GM12874 (cell line): ENCODE data around the gene KRTAP17-1.

Experiments used
- TF ChIP-seq, protein P1 (sequence below): IDR thresholded peaks from 2 replicates; pipeline ENCODE4 v1.5.1; 2011; ENCODE audit warnings: low read depth, mild to moderate bottlenecking, control low read depth, low read length, moderate library complexity; ENCODE audit not compliant: insufficient read depth

The KRTAP17-1 gene

GRCh38 chr17:41308918-41309359 lies 6.6 kb downstream of the KRTAP17-1 start, which contains the start of gene KRTAP16-1:
KRTAP16-1 (minus strand) TSS chr17:41309309; CDS start chr17:41309253, 56 bp downstream.
- TF ChIP-seq, protein P1, sequence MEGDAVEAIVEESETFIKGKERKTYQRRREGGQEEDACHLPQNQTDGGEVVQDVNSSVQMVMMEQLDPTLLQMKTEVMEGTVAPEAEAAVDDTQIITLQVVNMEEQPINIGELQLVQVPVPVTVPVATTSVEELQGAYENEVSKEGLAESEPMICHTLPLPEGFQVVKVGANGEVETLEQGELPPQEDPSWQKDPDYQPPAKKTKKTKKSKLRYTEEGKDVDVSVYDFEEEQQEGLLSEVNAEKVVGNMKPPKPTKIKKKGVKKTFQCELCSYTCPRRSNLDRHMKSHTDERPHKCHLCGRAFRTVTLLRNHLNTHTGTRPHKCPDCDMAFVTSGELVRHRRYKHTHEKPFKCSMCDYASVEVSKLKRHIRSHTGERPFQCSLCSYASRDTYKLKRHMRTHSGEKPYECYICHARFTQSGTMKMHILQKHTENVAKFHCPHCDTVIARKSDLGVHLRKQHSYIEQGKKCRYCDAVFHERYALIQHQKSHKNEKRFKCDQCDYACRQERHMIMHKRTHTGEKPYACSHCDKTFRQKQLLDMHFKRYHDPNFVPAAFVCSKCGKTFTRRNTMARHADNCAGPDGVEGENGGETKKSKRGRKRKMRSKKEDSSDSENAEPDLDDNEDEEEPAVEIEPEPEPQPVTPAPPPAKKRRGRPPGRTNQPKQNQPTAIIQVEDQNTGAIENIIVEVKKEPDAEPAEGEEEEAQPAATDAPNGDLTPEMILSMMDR, result no peak

DNA sequence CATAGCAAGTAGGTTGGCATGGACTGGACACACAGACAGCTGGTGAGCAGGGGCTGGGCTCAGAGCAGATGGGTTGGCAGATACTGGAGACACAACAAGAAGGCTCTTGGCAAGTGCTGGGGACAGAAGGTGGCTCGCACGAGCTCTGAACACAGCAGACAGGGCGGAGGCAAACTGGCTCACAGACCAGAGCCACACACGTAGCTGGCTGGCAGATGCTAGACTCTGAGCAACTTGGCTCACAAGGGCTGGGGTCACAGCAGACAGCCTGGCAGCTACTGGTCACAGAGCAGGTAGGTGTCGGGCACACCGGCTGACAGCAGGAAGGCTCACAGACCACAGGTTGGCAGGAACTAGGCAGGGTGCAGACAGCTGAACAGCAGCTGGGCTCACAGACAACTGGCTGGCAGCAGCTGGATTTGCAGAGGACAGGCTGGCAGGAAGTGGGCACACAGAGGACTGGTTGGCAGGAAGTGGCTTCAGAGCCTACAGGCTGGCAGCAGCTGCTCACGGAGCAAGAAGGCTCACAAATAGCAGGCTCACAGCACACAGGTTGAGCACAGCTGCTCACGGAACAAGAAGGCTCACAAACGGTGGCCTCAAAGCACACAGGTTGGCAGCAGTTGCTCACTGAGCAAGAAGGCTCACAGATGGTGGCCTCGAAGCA lies 7.1 kb downstream of the KRTAP17-1 start:
- TF ChIP-seq, protein P1, result no peak

DNA sequence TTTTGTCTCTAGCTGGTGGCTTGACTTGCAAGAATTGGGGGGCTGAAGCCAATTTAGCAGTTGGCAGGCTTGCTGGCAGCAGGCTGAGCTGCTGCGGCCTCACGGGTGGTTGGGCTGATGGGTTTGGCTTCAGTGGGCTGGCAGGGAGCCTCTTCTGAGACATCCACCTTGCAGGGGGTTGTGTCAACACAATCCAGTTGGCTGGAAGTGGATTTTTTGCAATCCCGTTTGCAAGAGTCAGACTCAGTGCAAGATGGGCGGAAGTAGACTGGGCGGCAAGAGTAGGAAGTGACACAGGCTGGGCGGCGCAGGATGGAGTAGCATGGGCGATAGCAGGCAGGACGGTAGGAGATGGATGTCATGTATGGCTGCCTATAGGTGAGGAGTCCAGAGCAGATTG lies 7.9 kb downstream of the KRTAP17-1 start:
- TF ChIP-seq, protein P1, result no peak

- TF ChIP-seq, protein P1, result no peak
These were observed 11.4 kb downstream of the KRTAP17-1 start for GRCh38 chr17:41304091-41304490.

GRCh38 chr17:41302981-41303380 lies 12.5 kb downstream of the KRTAP17-1 start:
- TF ChIP-seq, protein P1, result no peak

DNA sequence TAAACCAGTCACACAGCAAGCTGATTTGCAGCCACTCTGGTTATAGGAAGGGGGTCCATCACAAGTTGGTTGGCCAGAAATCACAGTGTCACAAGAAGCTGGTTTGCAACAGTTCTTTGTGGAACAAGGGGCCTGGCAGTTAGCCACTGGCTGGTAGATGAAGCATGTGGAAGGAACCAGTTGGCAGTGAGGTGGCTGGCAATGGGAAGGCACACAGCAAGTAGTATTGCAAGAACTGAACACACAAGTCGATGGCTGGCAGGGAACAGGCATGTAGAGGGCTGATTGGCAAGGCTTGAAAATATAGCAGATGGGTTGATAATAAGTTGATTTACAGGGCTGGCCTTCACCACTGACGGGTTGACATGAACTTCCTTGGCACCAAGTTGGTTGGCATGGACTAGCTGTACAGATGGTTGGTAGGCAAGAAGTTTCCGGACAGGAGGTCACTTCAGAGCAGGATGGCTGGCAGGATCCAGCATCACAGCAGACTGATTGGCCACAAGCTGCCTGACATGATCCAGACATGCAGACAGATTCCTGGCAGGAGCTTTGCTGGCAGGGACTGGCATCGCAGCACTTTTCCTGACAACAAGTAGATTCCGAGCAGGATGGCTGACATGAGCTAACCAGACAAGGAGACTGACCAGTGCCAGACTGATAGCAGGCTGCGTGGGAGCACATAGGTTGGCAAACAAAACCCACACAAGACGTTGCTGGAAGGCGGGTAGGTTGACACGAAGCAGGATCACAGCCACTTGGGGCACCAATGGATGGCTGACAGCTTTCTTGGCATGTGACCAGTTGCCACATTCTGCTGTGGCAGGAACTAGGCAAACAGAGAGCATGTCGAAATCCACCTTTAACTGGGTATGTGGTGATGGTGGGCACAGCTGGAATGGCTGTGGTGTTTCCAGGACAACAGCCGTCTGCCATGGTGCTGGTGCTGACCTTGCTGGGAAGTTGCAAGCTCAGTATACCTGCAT lies 13.3 kb downstream of the KRTAP17-1 start, which contains the start of gene KRTAP29-1:
Gene KRTAP29-1, minus strand, starts transcription at position 936 of the 986 bp plus-strand sequence. Its CDS starts 0 bp downstream, at position 936.
- TF ChIP-seq, protein P1, result no peak

DNA sequence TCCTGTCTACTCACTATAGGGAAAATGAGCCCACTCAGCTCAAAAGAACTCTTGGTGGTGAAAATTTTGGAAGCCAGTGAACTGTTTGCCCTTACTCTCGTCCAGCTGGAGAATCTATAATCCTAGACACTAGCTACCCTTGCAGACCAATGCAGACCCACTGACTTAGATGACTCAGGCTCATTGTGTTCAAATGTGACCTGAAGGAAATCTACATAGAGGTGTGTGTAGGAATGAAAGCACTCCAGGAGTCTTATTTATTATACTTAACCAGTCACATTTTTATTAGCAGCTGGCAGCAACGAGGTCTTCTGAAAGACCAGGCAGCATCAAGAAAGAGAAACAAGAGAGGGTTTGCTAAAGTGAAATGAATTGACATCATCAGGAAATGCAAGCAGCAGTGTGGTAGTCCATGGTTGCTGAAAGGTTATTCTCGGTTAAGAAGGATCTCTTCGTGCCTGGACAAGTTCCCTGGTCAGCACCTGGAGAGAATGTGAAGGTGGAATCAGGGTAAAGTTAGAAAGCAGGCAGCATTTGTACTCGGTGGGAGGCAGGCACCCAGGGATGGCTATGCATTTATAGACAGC lies 14.2 kb downstream of the KRTAP17-1 start:
- TF ChIP-seq, protein P1, result no peak
